H1 (cell line): ENCODE data around the gene RHEX. TPM values are rescaled to one million over a fixed set of nuclear protein-coding genes. Genes with fewer than 3 reads are reported as not detected.
A peak's percentile ranks its signal among the peaks of the same experiment; 100 is the strongest.

Experiments
- CTCF ChIA-PET: fragments of 300-600 bp; sonication (Branson Sonifier 250); formaldehyde crosslinking; loops from one replicate; lab custom pipeline; 2021; ENCODE audit not compliant: partially characterized antibody; lab: Charles Lee
- POLR2A ChIA-PET: fragments of 300-600 bp; sonication (Branson Sonifier 250); formaldehyde crosslinking; loops from one replicate; lab custom pipeline; 2021; ENCODE audit warnings: inconsistent platforms; ENCODE audit not compliant: partially characterized antibody; lab: Charles Lee
- DNase-seq, 2 experiments: peaks; one replicate each; pipeline versions ENCODE4 v3.0.0 to v3.0.0-alpha.2; 2010 to 2022; ENCODE audit warnings: low spot score in 2 of 2, low read depth in 1 of 2, mixed read lengths in 1 of 2
- FAIRE-seq: peaks from 2 replicates; lab custom pipeline; 2011; peaks lifted over from hg19 to GRCh38; lab: Jason Lieb, UNC
- H2AFZ ChIP-seq: 2 replicates; pipeline ENCODE4 v1.8.1; 2012; ENCODE audit warnings: low read length, inconsistent platforms
- H2AK5ac ChIP-seq: 2 replicates; pipeline ENCODE4 v1.6.1; 2013; ENCODE audit warnings: low read depth, low read length
- H2BK120ac ChIP-seq: replicated peaks from 2 replicates; pipeline ENCODE3; 2013; ENCODE audit warnings: low read depth, low read length, inconsistent platforms
- H2BK12ac ChIP-seq: 2 replicates; pipeline ENCODE4 v1.6.1; 2013; ENCODE audit warnings: low read depth, low read length
- H2BK15ac ChIP-seq: 2 replicates; pipeline ENCODE4 v1.6.1; 2013; ENCODE audit warnings: low read length
- H2BK20ac ChIP-seq: 2 replicates; pipeline ENCODE4 v1.6.1; 2013; ENCODE audit warnings: low read length
- H2BK5ac ChIP-seq: 2 replicates; pipeline ENCODE4 v1.6.1; 2013; ENCODE audit warnings: low read depth, low read length
- H3K14ac ChIP-seq: 2 replicates; pipeline ENCODE4 v1.6.1; 2013; ENCODE audit warnings: inconsistent platforms; ENCODE audit not compliant: insufficient read length
- H3K18ac ChIP-seq: 2 replicates; pipeline ENCODE4 v1.6.1; 2013; ENCODE audit warnings: low read length; ENCODE audit errors: extremely low read depth
- H3K23ac ChIP-seq: 2 replicates; pipeline ENCODE4 v1.6.1; 2013; ENCODE audit warnings: inconsistent platforms; ENCODE audit not compliant: insufficient read length
- H3K23me2 ChIP-seq: 2 replicates; pipeline ENCODE4 v1.6.1; 2013; ENCODE audit warnings: low read depth, low read length
- H3K27ac ChIP-seq: 2 replicates; pipeline ENCODE4 v1.6.1; 2011; ENCODE audit warnings: low read depth, low read length, inconsistent platforms
- H3K27me3 ChIP-seq, 4 experiments: replicated peaks in 1 of 4; 1 replicate in 1 of 4; 2 replicates in 3 of 4; pipeline versions ENCODE4 v1.6.1 to v1.8.1; 2011 to 2013; ENCODE audit warnings: low read length in 3 of 4, mild to moderate bottlenecking in 3 of 4, inconsistent platforms in 2 of 4, mixed read lengths in 2 of 4, moderate library complexity in 1 of 4; ENCODE audit not compliant: control insufficient read depth in 3 of 4, insufficient read depth in 3 of 4; ENCODE audit errors: extremely low read depth in 1 of 4
- H3K36me3 ChIP-seq, 4 experiments: 2 replicates each; pipeline versions ENCODE4 v1.6.1 to v1.8.1; 2011 to 2013; ENCODE audit warnings: mild to moderate bottlenecking in 4 of 4, low read length in 3 of 4, moderate library complexity in 2 of 4, control low read depth in 1 of 4, inconsistent platforms in 1 of 4; ENCODE audit not compliant: insufficient read depth in 4 of 4, control insufficient read depth in 2 of 4
- H3K4ac ChIP-seq: replicated peaks from 2 replicates; pipeline ENCODE3; 2013; ENCODE audit warnings: low read length, low read depth, mixed read lengths, inconsistent platforms; ENCODE audit not compliant: insufficient read length
- H3K4me1 ChIP-seq, 4 experiments: replicated peaks in 1 of 4; 1 replicate in 1 of 4; 2 replicates in 3 of 4; pipeline versions ENCODE4 v1.6.1 to v1.8.1; 2011 to 2013; ENCODE audit warnings: low read length in 3 of 4, inconsistent platforms in 2 of 4, mixed read lengths in 1 of 4; ENCODE audit not compliant: insufficient read depth in 4 of 4, control insufficient read depth in 3 of 4
- H3K4me2 ChIP-seq, 2 experiments: 2 replicates each; pipeline versions ENCODE4 v1.6.1 to v1.8.1; 2011 to 2013; ENCODE audit warnings: low read depth in 2 of 2, low read length in 2 of 2, control low read depth in 1 of 2, inconsistent platforms in 1 of 2, mild to moderate bottlenecking in 1 of 2; ENCODE audit not compliant: insufficient read depth in 1 of 2
- H3K4me3 ChIP-seq, 4 experiments: fragments of 200-600, 300-600 bp in 1 of 4; sonication (generic), shearing (Covaris generic), sonication (Bioruptor Twin) in 1 of 4; 2 replicates each; pipeline versions ENCODE4 v1.5.1 to v1.8.1; 2011 to 2016; ENCODE audit warnings: low read length in 4 of 4, low read depth in 3 of 4, control low read depth in 2 of 4, inconsistent platforms in 2 of 4, mild to moderate bottlenecking in 2 of 4, mixed read lengths in 1 of 4, moderate library complexity in 1 of 4; ENCODE audit not compliant: insufficient read depth in 2 of 4; ENCODE audit errors: extremely low read depth in 1 of 4
- H3K56ac ChIP-seq: replicated peaks from 2 replicates; pipeline ENCODE3; 2013; ENCODE audit warnings: low read depth, mild to moderate bottlenecking, mixed read lengths, low read length, inconsistent platforms; ENCODE audit not compliant: insufficient read length
- H3K79me1 ChIP-seq: 2 replicates; pipeline ENCODE4 v1.6.1; 2013; ENCODE audit warnings: low read depth, low read length, control low read depth
- H3K79me2 ChIP-seq, 2 experiments: 2 replicates each; pipeline versions ENCODE4 v1.6.1 to v1.8.1; 2012 to 2013; ENCODE audit warnings: low read length in 2 of 2, mild to moderate bottlenecking in 2 of 2, inconsistent platforms in 1 of 2; ENCODE audit not compliant: insufficient read depth in 2 of 2, control insufficient read depth in 1 of 2
- H3K9ac ChIP-seq, 4 experiments: replicated peaks in 1 of 4; 1 replicate in 1 of 4; 2 replicates in 3 of 4; pipeline versions ENCODE4 v1.6.1 to v1.8.1; 2011 to 2013; ENCODE audit warnings: low read depth in 3 of 4, low read length in 3 of 4, control low read depth in 2 of 4, mild to moderate bottlenecking in 2 of 4, moderate library complexity in 2 of 4, inconsistent platforms in 1 of 4; ENCODE audit errors: extremely low read depth in 1 of 4
- H3K9me3 ChIP-seq, 2 experiments: 2 replicates each; pipeline versions ENCODE4 v1.6.1 to v1.8.1; 2012 to 2013; ENCODE audit warnings: mild to moderate bottlenecking in 2 of 2, moderate library complexity in 2 of 2, control low read depth in 1 of 2, inconsistent platforms in 1 of 2, low read depth in 1 of 2, low read length in 1 of 2, mixed read lengths in 1 of 2; ENCODE audit not compliant: insufficient read depth in 2 of 2
- H4K20me1 ChIP-seq, 2 experiments: replicated peaks in 1 of 2; 2 replicates each; pipeline versions ENCODE3 to v1.8.1; 2011 to 2013; ENCODE audit warnings: inconsistent platforms in 2 of 2, low read length in 2 of 2, mild to moderate bottlenecking in 1 of 2; ENCODE audit not compliant: insufficient read depth in 2 of 2, control insufficient read depth in 1 of 2
- H4K5ac ChIP-seq: 2 replicates; pipeline ENCODE4 v1.6.1; 2013; ENCODE audit warnings: low read length, low read depth, mixed read lengths, inconsistent platforms; ENCODE audit not compliant: insufficient read length
- H4K8ac ChIP-seq: 2 replicates; pipeline ENCODE4 v1.8.0; 2013; ENCODE audit warnings: mild to moderate bottlenecking, moderate library complexity, low read length, inconsistent platforms; ENCODE audit not compliant: insufficient read depth; ENCODE audit errors: extremely low read depth
- H4K91ac ChIP-seq: replicated peaks from 2 replicates; pipeline ENCODE3; 2013; ENCODE audit warnings: low read length, mixed read lengths, inconsistent platforms; ENCODE audit not compliant: insufficient read length
- ASH2L ChIP-seq: fragments of 200-600, 300-600 bp; sonication (generic); IDR thresholded peaks from one replicate; pipeline ENCODE4 v1.7.1; 2017; ENCODE audit warnings: low read length
- BCL11A ChIP-seq, 2 experiments: IDR thresholded peaks; one replicate each; pipeline ENCODE4 v1.6.1; 2011; ENCODE audit warnings: low read depth in 2 of 2, low read length in 2 of 2, mild to moderate bottlenecking in 2 of 2
- BRCA1 ChIP-seq: IDR thresholded peaks from 2 replicates; pipeline ENCODE4 v1.6.1; 2012; ENCODE audit warnings: low read depth, low read length, improper control_type of control experiment
- CHD2 ChIP-seq: IDR thresholded peaks from 2 replicates; pipeline ENCODE4 v1.6.1; 2012; ENCODE audit warnings: low read length, improper control_type of control experiment
- CREB1 ChIP-seq: IDR thresholded peaks from 2 replicates; pipeline ENCODE4 v1.6.1; 2012; ENCODE audit warnings: inconsistent platforms
- JUN ChIP-seq: IDR thresholded peaks from 2 replicates; pipeline ENCODE4 v1.6.1; 2011; ENCODE audit warnings: low read depth, mild to moderate bottlenecking, improper control_type of control experiment, low read length
- JUND ChIP-seq: IDR thresholded peaks from 2 replicates; pipeline ENCODE4 v1.6.1; 2011; ENCODE audit warnings: mild to moderate bottlenecking, improper control_type of control experiment, low read length
- NRF1 ChIP-seq: IDR thresholded peaks from 2 replicates; pipeline ENCODE4 v1.6.1; 2011; ENCODE audit warnings: mild to moderate bottlenecking, low read depth, low read length, improper control_type of control experiment
- POLR2A ChIP-seq, 2 experiments: IDR thresholded peaks; 1 replicate in 1 of 2; 2 replicates in 1 of 2; pipeline ENCODE4 v1.6.1; 2011; ENCODE audit warnings: low read depth in 2 of 2, low read length in 2 of 2, mild to moderate bottlenecking in 2 of 2; ENCODE audit errors: control extremely low read depth in 1 of 2
- SIN3A ChIP-seq, 2 experiments: IDR thresholded peaks in 1 of 2; conservative IDR thresholded peaks in 1 of 2; 2 replicates each; pipeline ENCODE4 v1.6.1; 2011 to 2012; ENCODE audit warnings: low read length in 2 of 2, improper control_type of control experiment in 1 of 2, low read depth in 1 of 2, mild to moderate bottlenecking in 1 of 2
- SUZ12 ChIP-seq: fragments of 200-600 bp; sonication (generic); IDR thresholded peaks from 2 replicates; pipeline ENCODE4 v1.6.1; 2012; ENCODE audit warnings: mild to moderate bottlenecking, inconsistent platforms, low read length, moderate library complexity, mixed read lengths
- YY1 ChIP-seq: IDR thresholded peaks from 2 replicates; pipeline ENCODE4 v1.6.1; 2011; ENCODE audit warnings: low read depth, mild to moderate bottlenecking, low read length
- WGBS, 2 experiments: shearing (Covaris generic) in 1 of 2; methylation state at CpG; one replicate each; pipeline versions ENCODE4 v1.1.6 to v1.1.7; 2013 to 2015; ENCODE audit warnings: low lambda C conversion rate in 2 of 2, mixed read lengths in 2 of 2, inconsistent platforms in 1 of 2, low coverage in 1 of 2, missing lambda C conversion rate in 1 of 2; ENCODE audit not compliant: insufficient replicate concordance in 2 of 2, insufficient coverage in 1 of 2, insufficient read length in 1 of 2; ENCODE audit errors: extremely low coverage in 1 of 2, missing lambda C conversion rate in 1 of 2; 5-methylcytosine and 5-hydroxymethylcytosine counted together
- polyA plus RNA-seq, 7 experiments: library from polyadenylated mRNA; depleted of rRNA in 3 of 7; stranded (reverse) in 5 of 7; unstranded in 2 of 7; fragments of >200 nt in 5 of 7; fragments of 200-250 nt in 2 of 7; gene quantifications; 1 replicate in 5 of 7; 2 replicates in 1 of 7; 4 replicates in 1 of 7; pipeline versions ENCODE4 v1.2.1 to v1.2.3, GENCODE V29; 2011 to 2013; ENCODE audit warnings: missing spikeins in 2 of 7, mixed read lengths in 2 of 7
- total RNA-seq: library from RNA; stranded (reverse); fragmentation: NEBNext Ultra II Directional; extraction: Animal tissue kit (Norgen Biotek cat#: 25700); gene quantifications from 2 replicates; pipeline ENCODE4 v1.2.1, GENCODE V29; 2021

RHEX gene
- total and polyA plus RNA-seq, 2 of the 8 experiments (the other 6 are each of a cell fraction or from before 2014, with no cell fraction given): not detected

- Histone ChIP-seq H3K14ac (no peak overlapping the region), H3K27me3 (no peaks in the 10 kb centered on the region), H4K8ac (no peak overlapping the region; the same call in 1 of the 2 replicates), H3K79me1 (no peaks in the 10 kb centered on the region), H2AK5ac (no peak overlapping the region), H3K79me2 (no peaks in the 10 kb centered on the region), H2BK20ac (no peak overlapping the region), H3K23ac (no peak overlapping the region), H4K5ac (no peak overlapping the region), H3K23me2 (no peaks in the 10 kb centered on the region; the same call in 1 of the 2 replicates), H3K9me3 (peaks cover 6 to 10% of the 10 kb centered on the region in 2 experiments; a peak in 3 of 4 replicates), H4K20me1 (no peaks in the 10 kb centered on the region), H3K4me1 (no peaks in the 10 kb centered on the region), H2AFZ (no peak overlapping the region), H3K56ac (no peak overlapping the region), H2BK12ac (no peak overlapping the region), H2BK15ac (no peak overlapping the region), H3K4me3 (no peak overlapping the region), H3K4me2 (no peak overlapping the region), H3K27ac (no peak overlapping the region), H3K9ac (no peak overlapping the region), H3K36me3 (no peaks in the 10 kb centered on the region), H2BK5ac (no peak overlapping the region), H2BK120ac (no peak overlapping the region), H3K4ac (no peak overlapping the region), H4K91ac (no peak overlapping the region), H3K18ac (no peak overlapping the region)
- WGBS, 2 experiments: 86% methylated on average over 8 of the region's 8 CpGs; no CpG with 5 or more reads in 1 of the 2 experiments
- FAIRE-seq (no peak), DNase-seq (peak in 1 of 2 experiments; percentile 30)
- ChIA-PET POLR2A (no interaction called here), CTCF (interaction anchor here (0.7 to 1.2 kb wide), 5 partner anchors 8 to 78 kb away, joined by 3 read pairs; no protein-coding TSS in a partner anchor)
- TF ChIP-seq ASH2L: no peak
- TF ChIP-seq JUND: no peak
- no peak for TF ChIP-seq YY1
- no peak for TF ChIP-seq JUN
- no peak for TF ChIP-seq CHD2
- no peak for TF ChIP-seq CREB1
- TF ChIP-seq BCL11A (IDR thresholded peaks at IDR 0.05; ENCODE audit: low read depth in 2 of 2, low read length in 2 of 2): no peak
- TF ChIP-seq SUZ12: no peak
- no peak for TF ChIP-seq BRCA1
- TF ChIP-seq NRF1: no peak
- no peak for TF ChIP-seq SIN3A (conservative IDR thresholded peaks at IDR 0.05 in 1 of 2, IDR thresholded peaks at IDR 0.05 in 1 of 2; ENCODE audit: low read depth in 1 of 2, low read length in 2 of 2)
- TF ChIP-seq POLR2A (IDR thresholded peaks at IDR 0.05; ENCODE audit: control extremely low read depth in 1 of 2, low read depth in 2 of 2, low read length in 2 of 2): no peak
These were observed 14.7 kb downstream of the RHEX start for GRCh38 chr1:206067486-206068227.
